HL-60 (cell line): Measurements from ENCODE around the gene AMMECR1.

Source experiments
- DNase-seq, 2 experiments: peaks; one replicate each; pipeline ENCODE4 v3.0.0-alpha.2; 2010 to 2020; ENCODE audit warnings: low read depth in 1 of 2, low spot score in 1 of 2
- H3K27ac ChIP-seq: fragments of 250-450 bp; sonication (Bioruptor Pico); replicated peaks from 2 replicates; pipeline ENCODE4 v1.5.1; 2020; ENCODE audit warnings: mild to moderate bottlenecking, moderate library complexity
- H3K27me3 ChIP-seq: fragments of 250-450 bp; sonication (Bioruptor Pico); 2 replicates; pipeline ENCODE4 v1.5.1; 2021; ENCODE audit warnings: mild to moderate bottlenecking, moderate library complexity; ENCODE audit not compliant: insufficient read depth, poor library complexity, severe bottlenecking
- H3K4me3 ChIP-seq: replicated peaks from 2 replicates; pipeline ENCODE4 v1.5.1; 2011; ENCODE audit warnings: mild to moderate bottlenecking, control low read depth, low read length; ENCODE audit not compliant: insufficient read depth
- GABPA ChIP-seq: IDR thresholded peaks from 2 replicates; pipeline ENCODE4 v1.6.1; 2012; ENCODE audit warnings: low read depth
- POLR2AphosphoS5 ChIP-seq: IDR thresholded peaks from 2 replicates; pipeline ENCODE4 v1.6.1; 2012; ENCODE audit warnings: low read depth
- SPI1 ChIP-seq: IDR thresholded peaks from 2 replicates; pipeline ENCODE4 v1.6.1; 2012; ENCODE audit warnings: low read depth, mild to moderate bottlenecking, borderline replicate concordance
- TF ChIP-seq, protein P1 (sequence below): IDR thresholded peaks from one replicate; pipeline ENCODE4 v1.5.1; 2011; ENCODE audit warnings: low read length, control low read depth, inconsistent platforms; ENCODE audit not compliant: insufficient read depth
- TF ChIP-seq, protein P2 (sequence below): IDR thresholded peaks from 2 replicates; pipeline ENCODE4 v1.6.1; 2012; ENCODE audit warnings: low read depth; ENCODE audit not compliant: insufficient replicate concordance

Gene AMMECR1

DNA sequence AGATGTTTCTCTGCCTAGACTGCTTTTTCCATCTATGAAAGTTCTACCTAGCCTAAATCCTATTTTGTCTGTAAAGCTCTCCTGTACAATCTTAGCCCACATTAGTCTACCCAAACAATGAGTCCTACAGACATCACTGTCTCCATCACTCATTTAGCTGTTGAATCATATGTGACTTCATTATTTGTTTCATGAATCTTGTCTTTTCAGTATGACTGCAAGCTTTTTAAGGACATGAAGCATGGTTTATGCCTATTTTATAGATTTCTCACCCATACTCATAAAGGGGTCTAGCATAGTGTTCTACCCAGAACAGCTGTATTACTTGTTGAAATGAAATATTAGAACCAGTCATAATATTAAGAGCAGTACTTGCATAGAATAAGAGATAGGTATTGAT lies 13.0 kb downstream of the AMMECR1 start:
- Histone ChIP-seq H3K27me3 (no peaks in the 10 kb centered on the region), H3K4me3 (no peak overlapping the region), H3K27ac (no peak overlapping the region)
- no peak for DNase-seq
- TF ChIP-seq, protein P1, sequence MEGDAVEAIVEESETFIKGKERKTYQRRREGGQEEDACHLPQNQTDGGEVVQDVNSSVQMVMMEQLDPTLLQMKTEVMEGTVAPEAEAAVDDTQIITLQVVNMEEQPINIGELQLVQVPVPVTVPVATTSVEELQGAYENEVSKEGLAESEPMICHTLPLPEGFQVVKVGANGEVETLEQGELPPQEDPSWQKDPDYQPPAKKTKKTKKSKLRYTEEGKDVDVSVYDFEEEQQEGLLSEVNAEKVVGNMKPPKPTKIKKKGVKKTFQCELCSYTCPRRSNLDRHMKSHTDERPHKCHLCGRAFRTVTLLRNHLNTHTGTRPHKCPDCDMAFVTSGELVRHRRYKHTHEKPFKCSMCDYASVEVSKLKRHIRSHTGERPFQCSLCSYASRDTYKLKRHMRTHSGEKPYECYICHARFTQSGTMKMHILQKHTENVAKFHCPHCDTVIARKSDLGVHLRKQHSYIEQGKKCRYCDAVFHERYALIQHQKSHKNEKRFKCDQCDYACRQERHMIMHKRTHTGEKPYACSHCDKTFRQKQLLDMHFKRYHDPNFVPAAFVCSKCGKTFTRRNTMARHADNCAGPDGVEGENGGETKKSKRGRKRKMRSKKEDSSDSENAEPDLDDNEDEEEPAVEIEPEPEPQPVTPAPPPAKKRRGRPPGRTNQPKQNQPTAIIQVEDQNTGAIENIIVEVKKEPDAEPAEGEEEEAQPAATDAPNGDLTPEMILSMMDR, result no peak
- TF ChIP-seq GABPA (no peak), SPI1 (no peak), POLR2AphosphoS5 (no peak)
- TF ChIP-seq, protein P2, sequence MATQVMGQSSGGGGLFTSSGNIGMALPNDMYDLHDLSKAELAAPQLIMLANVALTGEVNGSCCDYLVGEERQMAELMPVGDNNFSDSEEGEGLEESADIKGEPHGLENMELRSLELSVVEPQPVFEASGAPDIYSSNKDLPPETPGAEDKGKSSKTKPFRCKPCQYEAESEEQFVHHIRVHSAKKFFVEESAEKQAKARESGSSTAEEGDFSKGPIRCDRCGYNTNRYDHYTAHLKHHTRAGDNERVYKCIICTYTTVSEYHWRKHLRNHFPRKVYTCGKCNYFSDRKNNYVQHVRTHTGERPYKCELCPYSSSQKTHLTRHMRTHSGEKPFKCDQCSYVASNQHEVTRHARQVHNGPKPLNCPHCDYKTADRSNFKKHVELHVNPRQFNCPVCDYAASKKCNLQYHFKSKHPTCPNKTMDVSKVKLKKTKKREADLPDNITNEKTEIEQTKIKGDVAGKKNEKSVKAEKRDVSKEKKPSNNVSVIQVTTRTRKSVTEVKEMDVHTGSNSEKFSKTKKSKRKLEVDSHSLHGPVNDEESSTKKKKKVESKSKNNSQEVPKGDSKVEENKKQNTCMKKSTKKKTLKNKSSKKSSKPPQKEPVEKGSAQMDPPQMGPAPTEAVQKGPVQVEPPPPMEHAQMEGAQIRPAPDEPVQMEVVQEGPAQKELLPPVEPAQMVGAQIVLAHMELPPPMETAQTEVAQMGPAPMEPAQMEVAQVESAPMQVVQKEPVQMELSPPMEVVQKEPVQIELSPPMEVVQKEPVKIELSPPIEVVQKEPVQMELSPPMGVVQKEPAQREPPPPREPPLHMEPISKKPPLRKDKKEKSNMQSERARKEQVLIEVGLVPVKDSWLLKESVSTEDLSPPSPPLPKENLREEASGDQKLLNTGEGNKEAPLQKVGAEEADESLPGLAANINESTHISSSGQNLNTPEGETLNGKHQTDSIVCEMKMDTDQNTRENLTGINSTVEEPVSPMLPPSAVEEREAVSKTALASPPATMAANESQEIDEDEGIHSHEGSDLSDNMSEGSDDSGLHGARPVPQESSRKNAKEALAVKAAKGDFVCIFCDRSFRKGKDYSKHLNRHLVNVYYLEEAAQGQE, result no peak

DNA sequence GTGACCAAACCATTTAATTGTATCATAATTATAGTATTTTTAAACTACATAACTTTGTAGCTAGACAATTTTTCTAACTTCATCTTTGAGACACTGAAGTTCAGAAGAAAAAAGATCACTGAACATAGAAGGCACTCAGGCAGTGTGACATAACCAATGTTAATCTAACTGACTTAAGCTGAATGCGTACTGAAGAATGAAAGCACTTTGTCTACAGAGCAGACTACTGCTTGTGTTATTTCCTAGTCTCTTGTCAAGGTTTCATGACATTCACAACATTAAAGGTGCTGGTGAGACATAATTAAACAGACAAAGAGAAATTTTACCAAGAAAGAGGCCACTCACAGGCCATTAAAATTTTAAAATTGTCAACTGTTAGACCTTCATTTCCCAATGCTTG lies 13.5 kb downstream of the AMMECR1 start:
- no peak overlapping the region for H3K27ac ChIP-seq
- H3K27me3 ChIP-seq, result no peaks in the 10 kb centered on the region
- TF ChIP-seq GABPA (no peak), SPI1 (no peak), POLR2AphosphoS5 (no peak)
- TF ChIP-seq, protein P1, result no peak
- TF ChIP-seq, protein P2, result no peak
- no peak overlapping the region for H3K4me3 ChIP-seq
- DNase-seq, result no peak

DNA sequence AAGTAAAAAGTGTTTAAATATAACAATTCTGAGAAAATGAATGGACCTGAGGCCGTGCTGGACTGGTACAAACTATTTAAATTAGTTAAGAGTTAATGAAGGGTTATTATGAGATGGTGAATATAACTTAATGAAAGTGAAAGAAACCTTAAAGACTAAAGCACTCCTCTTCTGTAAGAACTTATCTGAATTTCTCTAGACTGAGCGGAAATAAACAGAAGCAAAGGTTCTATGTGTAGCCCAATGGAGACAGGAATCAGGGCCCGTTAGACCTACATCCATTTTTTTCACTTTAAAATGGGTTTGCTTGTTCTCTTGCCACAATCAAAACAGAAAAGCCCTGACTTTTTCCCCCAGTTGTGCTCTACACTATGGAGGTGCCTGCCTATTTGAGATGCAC lies 14.9 kb downstream of the AMMECR1 start:
- TF ChIP-seq, protein P2, result no peak
- TF ChIP-seq POLR2AphosphoS5 (no peak), SPI1 (no peak), GABPA (no peak)
- TF ChIP-seq, protein P1, result no peak
- DNase-seq, result no peak
- H3K27me3 ChIP-seq, result no peaks in the 10 kb centered on the region
- no peak overlapping the region for H3K27ac ChIP-seq
- H3K4me3 ChIP-seq, result no peak overlapping the region
